Suppressor macrophage treated with lipopolysaccharide for 1 hour (primary cell): ENCODE measurements around the gene RACK1.
"Not testable (repeated sequence)": the region's sequence is repeated elsewhere in the genome, so short reads cannot be mapped to it uniquely, and the experiment has no call there.

Source experiments
- DNase-seq, 3 donors: peaks; one replicate each; pipeline ENCODE4 v3.0.0-alpha.2; 2020 to 2022

Gene RACK1

DNA sequence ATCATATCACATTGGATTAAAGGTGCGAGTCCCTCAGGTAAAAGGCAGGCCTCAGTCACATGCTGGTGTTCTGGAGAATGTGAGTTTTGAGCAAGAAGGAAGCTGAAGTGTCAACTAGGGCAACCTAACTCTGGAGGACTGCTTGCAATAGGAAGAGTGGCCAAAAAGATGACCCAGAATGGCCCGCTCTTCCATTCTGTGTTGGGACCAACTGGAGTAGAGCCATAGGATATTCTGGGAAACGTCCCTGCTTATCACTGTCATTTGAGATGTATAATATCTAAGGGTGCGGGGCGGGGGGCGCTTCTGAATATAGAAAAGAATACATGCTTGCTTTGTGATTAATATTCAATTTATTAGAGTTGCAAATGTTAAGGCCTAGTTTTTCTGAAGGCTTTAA lies 31.6 kb downstream of the RACK1 start:
- DNase-seq = no peak

DNA sequence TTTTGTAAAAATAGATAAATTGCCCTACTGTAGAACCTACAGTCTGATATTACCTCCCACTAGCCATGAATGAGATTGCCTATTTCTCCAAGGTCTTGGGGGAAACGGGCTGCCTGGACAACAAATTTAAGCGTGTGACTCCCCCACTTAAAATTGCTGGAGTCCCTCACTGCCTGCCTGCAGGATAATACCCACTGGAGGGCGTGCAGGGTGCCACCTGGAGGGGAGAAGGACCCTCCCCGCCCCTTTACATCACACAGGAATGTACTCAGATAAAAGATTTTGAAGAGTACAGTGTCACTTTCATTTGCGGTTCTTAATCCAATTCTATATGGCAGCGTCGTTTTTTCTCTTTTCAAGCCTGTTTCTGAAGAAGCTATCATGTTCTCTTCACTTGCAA lies 32.5 kb downstream of the RACK1 start:
- DNase-seq = no peak

DNA sequence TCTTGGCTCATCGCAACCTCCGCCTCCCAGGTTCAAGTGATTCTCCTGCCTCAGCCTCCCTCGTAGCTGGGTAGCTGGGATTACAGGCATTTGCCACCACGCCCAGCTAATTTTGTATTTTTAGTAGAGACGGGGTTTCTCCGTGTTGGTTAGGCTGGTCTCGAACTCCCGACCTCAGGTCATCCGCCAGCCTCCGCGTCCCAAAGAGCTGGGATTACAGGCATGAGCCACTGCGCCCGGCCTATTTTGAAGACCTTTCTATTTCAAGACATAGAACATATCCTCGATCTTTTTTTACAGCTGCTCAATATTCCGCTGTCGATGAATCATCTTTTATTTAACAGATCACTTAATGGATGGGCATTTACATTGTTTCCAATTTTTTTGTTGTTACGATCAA lies 33.0 kb downstream of the RACK1 start:
- not testable (repeated sequence) for DNase-seq

DNA sequence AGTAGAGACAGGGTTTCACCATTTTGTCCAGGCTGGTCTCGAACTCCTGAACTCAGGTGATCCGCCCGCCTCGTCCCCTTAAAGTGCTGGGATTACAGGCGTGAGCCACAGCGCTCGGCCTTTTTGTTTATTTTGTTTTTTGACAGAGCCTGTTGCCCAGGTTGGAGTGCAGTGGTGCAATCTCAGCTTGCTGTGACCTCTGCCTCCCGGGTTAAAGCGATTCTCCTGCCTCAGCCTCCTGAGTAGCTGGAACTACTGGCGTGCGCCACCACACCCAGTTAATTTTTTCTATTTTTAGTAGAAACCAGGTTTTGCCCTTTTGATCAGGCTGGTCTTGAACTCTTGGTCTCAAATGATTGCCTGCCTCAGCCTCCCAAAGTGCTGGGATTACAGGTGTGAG lies 33.6 kb downstream of the RACK1 start:
- DNase-seq = not testable (repeated sequence)

DNA sequence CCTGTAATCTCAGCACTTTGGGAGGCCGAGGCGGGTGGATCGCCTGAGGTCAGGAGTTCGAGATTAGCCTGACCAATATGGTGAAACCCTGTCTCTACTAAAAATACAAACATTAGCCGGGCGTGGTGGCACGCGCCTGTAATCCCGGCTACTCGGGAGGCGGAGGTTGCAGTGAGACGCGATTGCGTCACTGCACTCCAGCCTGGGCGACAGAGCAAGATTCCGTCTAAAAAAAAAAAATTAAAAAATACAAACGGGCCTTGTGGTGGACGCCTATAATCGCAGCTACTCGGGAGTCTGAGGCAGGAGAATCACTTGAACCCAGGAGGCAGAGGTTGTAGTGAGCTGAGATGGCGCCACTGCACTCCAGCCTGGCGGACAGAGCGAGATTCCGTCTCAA lies 34.7 kb downstream of the RACK1 start:
- DNase-seq = not testable (repeated sequence)

DNA sequence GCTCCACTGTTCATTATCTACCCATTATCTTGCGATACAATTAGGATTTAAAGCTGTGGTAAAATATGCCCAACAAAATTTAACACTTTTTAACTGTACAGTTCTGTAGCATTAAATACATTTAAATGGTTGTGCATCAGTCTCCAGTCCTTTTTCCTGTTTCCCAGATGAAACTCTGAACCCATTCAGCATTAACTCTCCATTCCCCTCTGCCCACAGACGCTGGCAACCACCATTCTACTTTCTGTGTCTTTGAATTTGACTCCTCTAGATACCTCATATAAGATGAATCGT lies 35.8 kb downstream of the RACK1 start:
- DNase-seq = no peak

DNA sequence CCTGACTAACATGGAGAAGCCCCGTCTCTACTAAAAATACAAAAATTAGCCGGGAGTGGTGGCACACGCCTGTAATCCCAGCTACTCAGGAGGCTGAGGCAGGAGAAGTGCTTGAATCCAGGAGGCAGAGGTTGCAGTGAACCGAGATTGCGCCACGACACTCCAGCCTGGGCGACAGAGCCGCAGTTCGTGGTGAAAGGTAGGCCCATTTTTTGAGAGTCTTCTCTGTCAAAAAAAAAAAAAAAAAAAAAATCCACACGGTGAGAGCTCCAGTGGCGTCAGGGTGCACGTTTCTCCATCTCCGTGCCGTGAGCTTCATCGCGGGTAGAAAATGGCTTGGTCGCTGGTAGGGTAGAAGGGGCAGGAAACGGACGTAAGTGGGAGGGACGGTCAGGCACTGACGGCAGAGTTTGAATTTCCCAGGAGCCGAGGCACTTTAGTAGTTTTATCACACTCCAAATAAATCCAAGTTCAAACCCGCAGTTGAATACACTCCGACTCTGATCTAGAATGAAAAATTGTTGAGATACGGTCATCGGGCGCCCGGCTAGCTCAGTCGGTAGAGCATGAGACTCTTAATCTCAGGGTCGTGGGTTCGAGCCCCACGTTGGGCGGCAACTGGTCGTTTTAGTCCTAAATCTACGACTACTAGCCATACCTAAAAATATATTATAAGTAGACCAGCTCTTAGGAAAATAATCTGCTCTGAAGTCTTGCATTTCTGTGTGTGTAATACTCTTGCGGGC lies 36.3 kb downstream of the RACK1 start:
- DNase-seq = peak; percentile 85 to 90 (median 87)

DNA sequence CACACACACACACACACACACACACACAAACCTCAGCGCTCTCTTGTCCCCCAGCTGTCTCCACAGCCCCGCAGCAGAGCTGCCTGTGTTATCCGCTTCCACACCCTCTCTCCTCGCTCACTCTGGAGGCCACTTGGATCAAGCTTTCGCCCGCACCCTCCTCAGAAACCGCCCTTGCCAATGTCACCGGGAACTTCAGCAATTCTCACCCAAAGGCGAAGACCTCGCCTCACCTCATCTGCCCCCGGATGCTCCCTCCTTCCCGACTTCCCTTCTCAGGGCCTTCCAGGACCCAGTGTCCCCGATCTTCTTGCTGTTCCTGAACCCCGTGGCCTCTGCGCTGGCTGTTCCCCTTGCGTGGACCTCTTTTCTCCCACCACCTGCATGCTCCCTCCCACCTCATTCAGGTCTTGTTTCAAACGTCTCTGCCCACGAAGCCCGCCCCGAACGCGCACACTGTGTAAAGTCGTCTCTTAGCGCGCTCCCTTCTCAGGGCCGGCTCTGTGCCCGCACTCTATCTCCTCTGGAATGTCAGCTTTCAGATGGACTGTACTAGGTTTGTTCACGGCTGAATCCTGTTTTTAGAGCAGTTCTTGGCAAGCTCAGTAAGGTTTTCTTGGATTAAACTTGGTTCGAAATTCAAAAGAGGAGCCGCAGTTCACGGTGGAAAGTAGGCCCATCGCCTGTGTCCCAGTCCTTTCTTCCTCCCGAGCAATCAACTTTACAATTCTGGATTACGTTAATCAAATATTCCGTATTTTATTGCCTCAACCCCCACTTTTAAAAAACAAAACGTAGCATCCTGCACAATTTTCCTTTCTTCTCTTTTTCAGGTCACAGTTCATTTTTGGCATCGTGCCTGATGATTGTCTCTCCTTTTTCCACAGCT lies 37.7 kb downstream of the RACK1 start:
- DNase-seq = no peak

DNA sequence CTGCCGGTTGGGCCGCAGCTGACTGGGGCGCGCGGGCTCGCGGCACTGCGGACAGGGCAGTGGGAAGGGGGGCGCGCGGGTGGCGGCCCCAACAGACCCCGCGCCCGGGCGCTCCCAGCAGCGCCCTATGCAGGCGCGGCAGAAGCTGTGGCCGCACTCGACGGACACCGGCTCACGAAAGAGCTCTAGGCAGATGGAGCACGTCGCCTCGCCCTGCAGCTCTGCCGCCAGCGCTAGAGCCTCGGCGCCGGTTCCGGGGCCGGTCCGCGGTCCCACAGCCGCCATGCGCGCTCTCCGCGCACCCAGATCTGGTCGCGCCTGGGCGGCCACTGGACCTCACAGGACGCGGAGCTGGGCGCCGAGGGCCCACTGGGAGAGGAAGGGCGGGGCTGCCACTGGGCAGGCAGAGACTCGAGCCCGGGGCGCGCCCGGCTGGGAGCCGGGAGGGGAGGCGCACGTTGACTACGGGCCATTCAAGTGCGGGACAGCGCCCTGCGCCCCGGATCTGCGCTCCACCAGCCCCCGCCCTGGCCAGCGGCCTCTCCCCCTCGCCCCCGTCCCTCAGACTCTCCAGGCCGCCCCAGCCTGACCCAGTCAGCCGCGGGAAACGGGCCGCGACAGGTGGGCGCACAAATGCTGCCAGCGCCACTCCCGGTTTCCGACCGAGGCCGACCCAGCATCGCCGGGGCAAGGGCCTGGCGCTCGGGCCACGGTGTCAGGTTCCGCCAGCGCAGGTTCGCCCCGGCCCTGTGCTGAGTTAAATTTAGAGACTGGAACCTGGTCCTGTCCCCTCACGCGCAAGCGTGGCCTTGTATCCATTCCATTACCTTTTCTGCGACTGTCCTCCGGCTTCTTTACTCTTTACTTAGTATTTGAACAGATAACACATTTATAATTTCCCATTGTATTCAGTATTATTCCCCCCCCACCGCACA lies 38.6 kb downstream of the RACK1 start, which contains the start of gene TRIM7:
Gene TRIM7 (minus strand): TSS at position 371 of the 935 bp plus-strand sequence. CDS start 86 bp downstream, at position 285.
- DNase-seq = peak; percentile 60 to 82 (median 73)

DNA sequence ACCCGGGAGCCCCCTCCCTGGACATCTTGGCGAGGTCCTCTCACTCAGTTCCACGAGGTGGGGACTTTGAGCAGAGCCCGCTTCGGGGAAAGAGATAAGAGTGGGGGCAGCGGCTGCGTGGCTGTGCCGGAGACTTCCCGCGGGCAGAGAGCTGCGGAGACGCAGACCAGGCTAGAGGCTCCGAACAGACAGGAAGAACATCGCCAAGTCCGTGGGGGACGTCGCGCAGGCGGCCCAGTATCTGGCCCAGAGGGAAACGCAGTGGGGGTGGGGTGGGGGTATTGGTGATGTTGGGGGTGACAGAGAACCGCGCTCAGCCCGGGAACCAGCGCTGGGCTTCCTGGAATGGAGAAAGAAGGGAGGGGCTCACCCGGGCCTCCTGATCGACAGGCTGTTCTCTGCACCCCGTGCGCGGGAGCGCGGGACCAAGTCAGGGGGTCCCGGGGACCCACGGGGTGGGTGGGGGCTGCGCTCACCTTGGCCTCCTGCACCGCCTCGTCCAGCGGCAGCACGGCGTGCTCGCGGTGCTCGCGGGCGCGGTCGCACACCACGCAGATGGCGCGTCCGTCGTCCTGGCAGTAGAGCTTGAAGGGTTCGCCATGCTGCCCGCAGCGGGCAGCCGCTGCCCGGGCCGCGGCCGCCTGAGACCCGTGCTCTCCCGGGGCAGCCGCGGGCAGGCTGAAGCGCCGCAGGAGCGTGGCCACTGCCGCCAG lies 39.4 kb downstream of the RACK1 start:
- peak in 1 of 3 donors; percentile 44 for DNase-seq

DNA sequence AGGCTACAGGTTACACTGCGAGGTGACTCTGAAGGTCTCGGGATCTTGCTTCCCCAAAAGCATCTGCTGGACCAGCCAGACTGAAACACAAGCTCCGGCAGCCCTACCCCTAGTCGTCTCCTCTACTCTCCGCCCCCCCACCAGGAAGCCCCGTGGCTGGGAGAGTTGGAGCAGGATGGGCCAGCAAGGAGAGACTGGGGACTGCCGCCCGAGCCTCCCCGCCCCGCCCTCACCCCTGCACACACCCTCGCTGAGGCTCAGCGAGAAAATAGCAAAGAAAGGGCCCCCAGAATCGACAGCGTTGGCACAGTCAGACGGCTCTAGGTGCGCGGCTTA lies 40.0 kb downstream of the RACK1 start:
- no peak for DNase-seq

DNA sequence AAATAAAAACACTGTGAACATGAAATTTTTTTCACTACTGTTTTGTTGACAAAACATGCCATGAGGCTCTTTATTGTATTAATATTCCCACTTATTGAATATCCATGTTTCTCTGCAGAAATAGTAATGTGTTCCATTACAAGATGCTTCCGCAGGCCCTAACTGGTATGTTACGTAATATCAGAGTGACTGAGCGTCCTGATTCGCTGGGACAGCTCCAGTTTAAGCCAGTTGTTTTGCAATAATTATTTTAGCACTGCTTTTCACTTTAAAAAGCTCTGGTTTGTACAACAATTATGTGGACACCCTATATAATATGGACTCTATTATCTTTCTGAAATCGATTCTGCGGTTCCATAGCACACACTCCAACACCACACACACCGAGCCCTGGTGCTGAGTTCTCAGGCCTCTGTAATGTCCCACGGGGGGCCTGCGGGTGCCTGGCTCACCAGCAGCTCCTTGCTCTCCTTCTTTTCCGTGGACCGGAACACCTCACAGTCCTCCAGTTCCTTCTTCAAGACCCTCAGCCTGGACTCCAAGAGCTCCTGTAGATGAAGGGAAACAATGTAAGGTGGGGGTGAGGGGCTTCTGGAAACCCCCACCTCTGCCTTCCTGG lies 40.5 kb downstream of the RACK1 start:
- peak; percentile 65 to 83 (median 78) for DNase-seq

DNA sequence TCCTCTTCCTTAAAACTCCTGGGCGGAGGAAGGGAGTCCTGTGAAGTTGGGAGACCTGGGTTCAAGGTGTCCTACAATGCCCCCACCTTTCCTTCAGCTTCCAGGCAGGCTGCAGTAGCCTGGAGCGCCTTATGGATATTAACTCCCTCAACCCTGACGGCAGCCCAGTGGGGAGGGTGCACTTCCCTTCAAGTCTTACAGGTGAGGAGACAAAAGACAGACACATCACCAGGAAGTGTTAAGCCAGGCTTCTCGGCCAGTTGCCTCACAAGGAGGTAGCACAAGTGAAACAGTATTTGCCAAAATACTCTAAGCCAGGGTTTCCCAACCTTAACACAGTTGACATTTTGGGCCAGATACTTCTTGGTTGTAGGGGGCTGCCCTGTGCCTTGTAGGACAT lies 42.9 kb downstream of the RACK1 start:
- DNase-seq = no peak

DNA sequence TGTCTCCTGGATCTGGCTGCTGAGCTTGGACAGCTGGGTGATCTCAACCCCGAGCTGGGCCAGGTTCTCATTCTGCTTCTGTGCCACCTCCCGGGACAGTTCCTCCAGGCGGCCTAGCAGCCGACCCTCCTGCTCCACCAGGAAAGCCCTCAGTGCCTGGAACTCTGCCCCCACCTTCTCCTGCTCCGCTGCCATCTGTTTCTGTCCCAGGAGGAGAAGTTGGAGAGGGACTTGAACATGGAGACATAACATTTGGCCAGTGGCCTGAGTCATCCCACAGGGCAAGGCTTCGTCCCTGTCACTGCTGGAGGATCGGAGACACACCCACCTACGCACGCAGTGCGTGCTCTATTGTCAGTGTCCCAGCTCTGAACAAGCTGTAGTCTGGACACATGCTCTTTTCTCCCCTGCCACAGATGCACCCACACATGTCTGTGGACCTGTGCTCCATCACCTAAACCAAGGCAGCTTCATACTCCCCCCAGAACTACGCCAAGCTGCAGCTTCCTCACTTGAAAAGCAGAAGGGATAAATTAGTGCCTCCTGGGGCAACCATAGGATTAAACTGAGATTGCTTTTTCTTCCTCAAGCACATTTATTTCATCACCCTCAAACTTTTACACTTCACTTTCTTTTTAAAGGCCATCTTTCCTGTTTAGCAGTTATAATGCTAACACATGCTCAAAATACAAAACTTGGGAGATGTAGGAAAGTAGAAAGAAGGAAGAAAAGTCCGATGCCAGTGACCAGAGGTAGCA lies 43.6 kb downstream of the RACK1 start:
- DNase-seq = peak in 1 of 3 donors; percentile 44

DNA sequence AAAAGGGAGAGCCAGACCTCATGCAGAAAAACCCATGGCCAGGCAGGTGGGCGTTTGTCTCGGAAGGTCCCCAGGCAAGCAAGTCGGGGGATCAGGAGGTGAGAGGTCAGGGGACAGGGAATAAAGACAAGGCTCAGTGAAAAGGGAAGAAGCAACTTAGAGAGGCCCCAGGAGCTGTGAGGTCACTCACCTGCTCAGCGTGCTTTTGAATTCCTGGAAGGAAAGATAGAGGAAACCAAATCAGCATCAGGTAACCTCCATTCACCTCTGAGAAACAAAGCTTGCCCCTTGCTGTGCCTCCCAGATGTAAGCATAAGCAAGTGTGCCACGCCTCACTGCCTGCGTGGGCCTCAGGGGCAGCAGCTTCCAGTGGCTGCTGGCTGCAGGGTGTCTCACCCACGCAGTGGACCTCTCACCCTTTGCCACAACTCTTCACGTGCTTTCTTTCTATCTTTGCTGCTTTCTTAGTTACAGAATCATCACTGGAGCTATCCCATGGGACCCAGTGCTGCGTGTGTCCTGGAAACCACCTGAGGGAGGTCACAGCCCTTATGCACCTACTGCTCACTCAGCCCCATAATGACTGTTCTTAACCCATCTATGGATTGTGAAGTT lies 44.7 kb downstream of the RACK1 start:
- DNase-seq = no peak

DNA sequence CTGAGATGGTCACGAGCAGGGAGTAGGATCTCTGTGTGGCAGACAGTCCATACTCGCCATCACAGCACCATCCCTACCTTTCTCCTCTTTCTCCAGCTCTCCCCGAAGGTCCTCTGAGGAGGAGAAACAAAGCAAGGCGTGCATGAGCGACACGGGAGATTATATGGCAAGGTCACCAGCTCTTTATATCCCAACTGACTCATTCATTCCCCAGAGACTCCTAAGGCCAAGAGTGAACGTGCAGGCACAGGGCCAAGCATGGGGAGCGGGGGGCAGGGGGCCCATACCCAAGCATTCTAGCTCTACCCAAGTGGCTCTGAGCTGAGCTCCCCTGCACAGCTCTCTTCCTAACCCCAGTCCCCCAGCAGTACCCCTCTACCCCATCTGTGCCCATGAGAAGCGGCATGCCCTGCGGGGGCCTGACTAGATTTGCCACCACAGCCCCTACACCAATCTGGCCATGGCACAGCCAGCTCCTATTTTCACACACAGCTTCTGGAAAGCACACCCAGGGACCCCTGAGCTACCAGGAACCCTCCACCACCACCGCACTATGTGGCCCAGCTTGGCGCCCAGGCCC lies 45.5 kb downstream of the RACK1 start:
- DNase-seq = no peak

DNA sequence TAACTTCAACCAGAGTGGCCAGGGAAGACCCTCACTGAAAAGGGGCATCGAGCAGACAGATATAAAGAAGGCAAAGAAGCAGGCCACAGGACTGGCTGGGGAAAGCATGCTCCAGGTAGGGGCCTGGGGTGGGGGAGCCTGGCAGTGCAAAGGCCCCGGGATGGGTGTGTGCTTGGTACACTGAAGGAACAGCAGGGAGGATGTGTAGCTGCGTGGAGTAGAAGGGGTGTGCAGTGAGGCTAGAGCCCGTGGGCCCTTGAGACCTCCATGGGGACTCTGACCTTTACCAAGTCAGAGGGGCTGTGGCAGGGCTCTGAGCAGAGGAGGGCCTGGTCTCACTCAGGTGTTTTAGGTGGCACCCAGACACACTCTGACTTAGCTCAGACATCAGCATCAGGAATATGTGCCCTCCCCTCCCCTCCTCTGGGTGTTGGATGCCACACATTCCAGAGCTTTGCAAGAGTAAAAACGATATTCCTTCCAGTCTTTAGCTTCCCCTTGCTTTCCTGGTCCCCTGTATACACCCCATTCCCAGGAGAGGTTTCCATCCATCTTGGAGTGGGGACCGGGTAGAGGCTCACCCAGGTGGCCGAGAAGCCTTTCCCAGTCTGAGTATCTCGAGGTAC lies 46.3 kb downstream of the RACK1 start:
- DNase-seq = no peak

DNA sequence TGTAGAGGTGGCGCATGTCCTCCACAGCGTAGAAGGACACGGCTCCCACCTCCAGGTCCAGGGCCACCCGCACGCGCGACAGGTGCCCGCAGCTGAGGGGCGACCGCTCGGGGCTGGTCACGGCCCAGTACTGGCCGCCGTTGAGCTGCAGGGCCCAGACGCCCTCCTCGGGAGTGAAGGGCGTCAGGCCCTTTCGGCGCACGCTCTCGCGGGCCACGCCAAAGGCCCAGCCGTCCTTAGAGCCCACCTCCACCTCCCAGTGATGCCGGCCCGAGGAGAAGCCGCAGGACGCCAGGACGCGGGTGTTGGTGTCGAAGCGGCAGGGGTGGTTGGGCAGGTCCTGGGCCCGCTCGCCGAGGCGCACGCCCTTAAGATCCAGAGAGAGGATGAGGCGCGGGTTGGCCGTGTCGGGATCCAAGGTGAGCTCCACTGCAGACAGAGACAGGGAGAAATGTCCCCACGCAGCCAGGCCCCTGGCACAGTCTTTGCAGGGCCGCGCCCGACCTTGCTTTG lies 48.4 kb downstream of the RACK1 start:
- no peak for DNase-seq

DNA sequence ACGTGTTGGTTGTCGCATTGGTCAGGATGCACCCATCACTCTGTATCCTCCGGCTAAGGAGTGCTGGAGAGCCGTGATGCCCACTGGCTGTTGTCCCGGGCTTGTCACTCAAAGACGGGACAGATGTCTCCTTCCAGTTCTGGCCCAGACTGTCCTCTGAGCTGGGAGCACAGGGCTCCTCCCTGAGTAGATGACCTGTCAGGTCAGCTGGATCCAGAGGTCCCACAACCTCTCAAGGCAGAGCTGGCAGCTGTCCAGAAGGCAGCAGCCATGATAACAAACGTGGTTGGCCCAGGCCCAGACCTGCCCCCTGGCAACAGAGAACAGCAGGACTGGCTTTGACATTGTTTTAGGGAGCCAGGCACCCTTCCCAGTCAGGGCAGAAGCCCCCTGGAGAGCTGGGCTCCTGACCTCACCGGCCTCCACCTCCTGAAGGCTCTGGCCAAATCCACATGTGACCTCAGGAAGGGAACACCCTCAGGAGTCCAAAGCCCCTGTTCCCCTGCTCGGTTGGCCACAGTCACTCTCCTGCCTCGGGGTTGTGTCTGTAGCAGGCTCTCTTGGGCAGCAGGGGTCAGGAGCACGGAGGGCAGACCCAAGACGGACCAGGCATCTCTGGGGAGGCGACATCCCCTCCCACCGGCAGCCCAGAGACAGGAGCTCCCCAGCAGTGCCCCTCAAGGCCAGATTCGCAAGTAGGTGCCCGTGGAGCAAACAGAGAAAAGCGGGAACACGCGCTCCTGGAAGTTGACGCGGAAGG lies 49.0 kb downstream of the RACK1 start:
- DNase-seq = no peak
